Cerebellar nuclear complex (tissue), 1 donor: ENCODE results near the gene UNG.

Experiments
- DNase-seq, 2 experiments: peaks; one replicate each; lab custom pipeline; 2025; lab: John Stamatoyannopoulos, UW

Gene UNG

GRCh38 chr12:109156036-109156435 is 58.6 kb downstream of the UNG start:
- no peak for DNase-seq

- no peak for DNase-seq
Measured at GRCh38 chr12:109156586-109156985, 59.2 kb downstream of the UNG start.

GRCh38 chr12:109157986-109158385 is 60.6 kb downstream of the UNG start:
- DNase-seq, result no peak

GRCh38 chr12:109160433-109160832 is 63.0 kb downstream of the UNG start:
- no peak for DNase-seq
